HT1080 (cell line): ENCODE results near the gene SPATA6L. TPM values are rescaled to one million over a fixed set of nuclear protein-coding genes. Genes with fewer than 3 reads are reported as not detected.
"Not testable (repeated sequence)": the region's sequence is repeated elsewhere in the genome, so short reads cannot be mapped to it uniquely, and the experiment has no call there.

ENCODE experiments used
- DNase-seq: peaks from one replicate; pipeline ENCODE4 v3.0.0-alpha.2; 2015; ENCODE audit warnings: low read depth
- total RNA-seq: library from RNA; depleted of rRNA; stranded (reverse); fragments of >200 nt; shearing (Covaris generic); gene quantifications from 2 replicates; pipeline ENCODE4 v1.2.3, GENCODE V29; 2014

SPATA6L gene
- total RNA-seq, 1 experiment from 2014 or later = 0.92 TPM

- DNase-seq = no peak
Observed at GRCh38 chr9:4640027-4640426, 26.3 kb downstream of the SPATA6L start.

GRCh38 chr9:4639420-4639819 is 26.9 kb downstream of the SPATA6L start:
- no peak for DNase-seq

GRCh38 chr9:4638968-4639367 is 27.3 kb downstream of the SPATA6L start:
- DNase-seq = no peak

GRCh38 chr9:4630836-4631235 is 35.4 kb downstream of the SPATA6L start:
- DNase-seq = peak; percentile 6

- DNase-seq = no peak
Observed at GRCh38 chr9:4622016-4622415, 44.3 kb downstream of the SPATA6L start.

- no peak for DNase-seq
Observed at GRCh38 chr9:4620881-4621555, 45.3 kb downstream of the SPATA6L start.

GRCh38 chr9:4620057-4620765 is 46.1 kb downstream of the SPATA6L start:
- no peak for DNase-seq

GRCh38 chr9:4618700-4619099 is 47.6 kb downstream of the SPATA6L start:
- DNase-seq = no peak

GRCh38 chr9:4617752-4618151 is 48.5 kb downstream of the SPATA6L start:
- no peak for DNase-seq

GRCh38 chr9:4615778-4616177 is 50.5 kb downstream of the SPATA6L start:
- DNase-seq = no peak

GRCh38 chr9:4615251-4615650 is 51.0 kb downstream of the SPATA6L start:
- no peak for DNase-seq

GRCh38 chr9:4614627-4615026 is 51.7 kb downstream of the SPATA6L start:
- DNase-seq = no peak

GRCh38 chr9:4606033-4606432 is 60.2 kb downstream of the SPATA6L start:
- DNase-seq = not testable (repeated sequence)

GRCh38 chr9:4604678-4605095 is 61.6 kb downstream of the SPATA6L start:
- DNase-seq = peak; percentile 54

GRCh38 chr9:4603830-4604229 is 62.5 kb downstream of the SPATA6L start:
- no peak for DNase-seq

- DNase-seq = no peak
Observed at GRCh38 chr9:4600368-4600767, 65.9 kb downstream of the SPATA6L start.

GRCh38 chr9:4596165-4596922 is 69.9 kb downstream of the SPATA6L start:
- DNase-seq = no peak

GRCh38 chr9:4594994-4595393 is 71.3 kb downstream of the SPATA6L start:
- DNase-seq = no peak

- no peak for DNase-seq
Observed at GRCh38 chr9:4594545-4594944, 71.7 kb downstream of the SPATA6L start.

GRCh38 chr9:4592886-4593285 is 73.4 kb downstream of the SPATA6L start:
- no peak for DNase-seq

GRCh38 chr9:4592295-4592694 is 74.0 kb downstream of the SPATA6L start:
- no peak for DNase-seq

GRCh38 chr9:4591123-4591500 is 75.2 kb downstream of the SPATA6L start:
- no peak for DNase-seq
